Thymus (tissue), 14 donors: ENCODE results near the gene MEX3B. TPM values are rescaled to one million over a fixed set of nuclear protein-coding genes. Genes with fewer than 3 reads are reported as not detected.

ENCODE experiments used
- DNase-seq, 9 donors: peaks; one replicate each; pipeline ENCODE4 v3.0.0-alpha.2; 2013; ENCODE audit warnings: low spot score in 9 of 9, low read depth in 6 of 9, missing footprints in 1 of 9
- H3K27ac ChIP-seq, 2 donors: one replicate each; pipeline ENCODE4 v1.5.1; 2013; ENCODE audit warnings: control low read depth in 1 of 2, low read depth in 1 of 2, low read length in 1 of 2, mild to moderate bottlenecking in 1 of 2, moderate library complexity in 1 of 2
- H3K27me3 ChIP-seq, 2 donors: one replicate each; pipeline ENCODE4 v1.5.1; 2013; ENCODE audit warnings: low read length in 1 of 2; ENCODE audit not compliant: control insufficient read depth in 2 of 2, insufficient read depth in 1 of 2
- H3K36me3 ChIP-seq, 2 donors: one replicate each; pipeline ENCODE4 v1.5.1; 2013; ENCODE audit warnings: low read length in 1 of 2, mild to moderate bottlenecking in 1 of 2, moderate library complexity in 1 of 2; ENCODE audit not compliant: control insufficient read depth in 2 of 2, insufficient read depth in 2 of 2
- H3K4me1 ChIP-seq, 2 donors: one replicate each; pipeline ENCODE4 v1.5.1; 2013; ENCODE audit warnings: low read length in 2 of 2; ENCODE audit not compliant: control insufficient read depth in 2 of 2, insufficient read depth in 2 of 2
- H3K4me3 ChIP-seq, 2 donors: one replicate each; pipeline ENCODE4 v1.5.1; 2013; ENCODE audit warnings: low read length in 2 of 2, control low read depth in 1 of 2, mild to moderate bottlenecking in 1 of 2
- H3K9me3 ChIP-seq, 2 donors: one replicate each; pipeline ENCODE4 v1.5.1; 2013; ENCODE audit warnings: low read length in 1 of 2, mild to moderate bottlenecking in 1 of 2; ENCODE audit not compliant: control insufficient read depth in 2 of 2, insufficient read depth in 1 of 2
- WGBS: extraction: QIAGEN DNeasy Blood & Tissue Kit; methylation state at CpG from one replicate; pipeline ENCODE4 v1.1.7; 2013; 5-methylcytosine and 5-hydroxymethylcytosine counted together
- long read RNA-seq, 10 donors: transcript quantifications; one replicate each; lab custom pipeline, GENCODE V29; 2026
- polyA plus RNA-seq: library from polyadenylated mRNA; stranded (reverse); fragments of 200-250 nt; gene quantifications from one replicate; pipeline ENCODE4 v1.2.3, GENCODE V29; 2013
- total RNA-seq: library from RNA; stranded (reverse); fragments of 120-200 nt; gene quantifications from one replicate; pipeline ENCODE4 v1.2.4, GENCODE V29; 2013
- donor health status: healthy.

Gene MEX3B
- 4.1 TPM for total RNA-seq
- 8.4 TPM for polyA plus RNA-seq
- long read RNA-seq, donor 1, full-length matches to known transcripts: 2 of 2 reads
- long read RNA-seq, donor 1, partial matches to known transcripts: 0 of 2 reads
- long read RNA-seq, donor 1, other reads (novel, unspliced or antisense): 0 of 2 reads
- long read RNA-seq, donor 2: 0 reads
- long read RNA-seq, donor 3, full-length matches to known transcripts: 21 of 21 reads
- long read RNA-seq, donor 3, partial matches to known transcripts: 0 of 21 reads
- long read RNA-seq, donor 3, other reads (novel, unspliced or antisense): 0 of 21 reads
- long read RNA-seq, donor 4, full-length matches to known transcripts: 14 of 14 reads
- long read RNA-seq, donor 4, partial matches to known transcripts: 0 of 14 reads
- long read RNA-seq, donor 4, other reads (novel, unspliced or antisense): 0 of 14 reads
- long read RNA-seq, donor 5, full-length matches to known transcripts: 25 of 25 reads
- long read RNA-seq, donor 5, partial matches to known transcripts: 0 of 25 reads
- long read RNA-seq, donor 5, other reads (novel, unspliced or antisense): 0 of 25 reads
- long read RNA-seq, donor 6, full-length matches to known transcripts: 16 of 16 reads
- long read RNA-seq, donor 6, partial matches to known transcripts: 0 of 16 reads
- long read RNA-seq, donor 6, other reads (novel, unspliced or antisense): 0 of 16 reads
- long read RNA-seq, donor 7, full-length matches to known transcripts: 13 of 13 reads
- long read RNA-seq, donor 7, partial matches to known transcripts: 0 of 13 reads
- long read RNA-seq, donor 7, other reads (novel, unspliced or antisense): 0 of 13 reads
- long read RNA-seq, donor 8, full-length matches to known transcripts: 11 of 11 reads
- long read RNA-seq, donor 8, partial matches to known transcripts: 0 of 11 reads
- long read RNA-seq, donor 8, other reads (novel, unspliced or antisense): 0 of 11 reads
- long read RNA-seq, donor 9, full-length matches to known transcripts: 9 of 9 reads
- long read RNA-seq, donor 9, partial matches to known transcripts: 0 of 9 reads
- long read RNA-seq, donor 9, other reads (novel, unspliced or antisense): 0 of 9 reads
- long read RNA-seq, donor 10, full-length matches to known transcripts: 26 of 26 reads
- long read RNA-seq, donor 10, partial matches to known transcripts: 0 of 26 reads
- long read RNA-seq, donor 10, other reads (novel, unspliced or antisense): 0 of 26 reads

- DNase-seq: peak; percentile 83 to 98 (median 93)
- Histone ChIP-seq H3K9me3 (no peaks in the 10 kb centered on the region), H3K4me3 (peak within 1 kb of the TSS; percentile 61 to 91), H3K36me3 (peaks cover 12 to 15% of the 10 kb centered on the region in 2 donors), H3K27ac (peak within 1 kb of the TSS; percentile 94 to 98), H3K4me1 (peaks cover 16 to 27% of the 10 kb centered on the region in 2 donors), H3K27me3 (peaks cover 0 to 24% of the 10 kb centered on the region in 2 donors)
- WGBS: under 1% methylated on average over 68 of the region's 68 CpGs
These were observed at the start of gene MEX3B for GRCh38 chr15:82045892-82046665. MEX3B (minus strand) TSS chr15:82046018; CDS start chr15:82045705, 313 bp downstream.

GRCh38 chr15:82093774-82094211 is 48.0 kb upstream of the MEX3B start:
- no peak overlapping the region for H3K4me3 ChIP-seq
- no peaks in the 10 kb centered on the region for H3K4me1 ChIP-seq
- peaks cover 0 to 3% of the 10 kb centered on the region in 2 donors for H3K9me3 ChIP-seq
- no peaks in the 10 kb centered on the region for H3K36me3 ChIP-seq
- no peak overlapping the region for H3K27ac ChIP-seq
- no peaks in the 10 kb centered on the region for H3K27me3 ChIP-seq
- WGBS: 95% methylated on average over 13 of the region's 13 CpGs
- DNase-seq: no peak

GRCh38 chr15:82093325-82093724 is 47.5 kb upstream of the MEX3B start:
- no peaks in the 10 kb centered on the region for H3K27me3 ChIP-seq
- DNase-seq: no peak
- WGBS: 95% methylated on average over 5 of the region's 5 CpGs

GRCh38 chr15:82091636-82092140 is 45.9 kb upstream of the MEX3B start:
- 93% methylated on average over 3 of the region's 3 CpGs for WGBS
- no peaks in the 10 kb centered on the region for H3K36me3 ChIP-seq
- H3K27ac ChIP-seq: no peak overlapping the region
- peaks cover 0 to 3% of the 10 kb centered on the region in 2 donors for H3K9me3 ChIP-seq
- H3K4me1 ChIP-seq: no peaks in the 10 kb centered on the region
- H3K27me3 ChIP-seq: no peaks in the 10 kb centered on the region
- no peak overlapping the region for H3K4me3 ChIP-seq
- DNase-seq: no peak

More at GRCh38 chr15:82093325-82093724, 47.5 kb upstream of the MEX3B start:
- Histone ChIP-seq H3K36me3 (no peaks in the 10 kb centered on the region), H3K4me3 (no peak overlapping the region), H3K4me1 (no peaks in the 10 kb centered on the region), H3K9me3 (peaks cover 0 to 3% of the 10 kb centered on the region in 2 donors), H3K27ac (no peak overlapping the region)

- no peak overlapping the region for H3K27ac ChIP-seq
- 96% methylated on average over 16 of the region's 16 CpGs for WGBS
- no peak for DNase-seq
- no peak overlapping the region for H3K4me3 ChIP-seq
- H3K36me3 ChIP-seq: no peaks in the 10 kb centered on the region
- no peaks in the 10 kb centered on the region for H3K9me3 ChIP-seq
- H3K4me1 ChIP-seq: no peaks in the 10 kb centered on the region
- H3K27me3 ChIP-seq: no peaks in the 10 kb centered on the region
These were observed 40.6 kb upstream of the MEX3B start for GRCh38 chr15:82086243-82086995.

- H3K27ac ChIP-seq: no peak overlapping the region
- 88% methylated on average over 14 of the region's 14 CpGs for WGBS
- no peak overlapping the region for H3K4me3 ChIP-seq
- no peaks in the 10 kb centered on the region for H3K27me3 ChIP-seq
- H3K36me3 ChIP-seq: no peaks in the 10 kb centered on the region
- no peaks in the 10 kb centered on the region for H3K4me1 ChIP-seq
- DNase-seq: no peak
- H3K9me3 ChIP-seq: no peaks in the 10 kb centered on the region
These were observed 36.3 kb upstream of the MEX3B start for GRCh38 chr15:82081914-82082762.

GRCh38 chr15:82080774-82081173 is 35.0 kb upstream of the MEX3B start:
- WGBS: 98% methylated on average over 6 of the region's 6 CpGs

More at GRCh38 chr15:82080774-82081173, 35.0 kb upstream of the MEX3B start:
- no peaks in the 10 kb centered on the region for H3K27me3 ChIP-seq
- DNase-seq: no peak
- H3K4me3 ChIP-seq: no peak overlapping the region
- no peaks in the 10 kb centered on the region for H3K36me3 ChIP-seq
- H3K27ac ChIP-seq: no peak overlapping the region
- H3K9me3 ChIP-seq: no peaks in the 10 kb centered on the region
- no peaks in the 10 kb centered on the region for H3K4me1 ChIP-seq
